SK-N-SH treated with all-trans-retinoic acid at 6 μM for 48 hours (cell line): ENCODE data around the gene CASZ1.

ENCODE experiments used
- ATAC-seq: fragments of 200-7000 bp; cut with Tn5 transposase; 3 replicates; pipeline ENCODE4 v1.9.1; 2020; ENCODE audit warnings: mild to moderate bottlenecking, moderate library complexity
- ARNTL ChIP-seq: fragments of 450-650 bp; formaldehyde crosslinking; IDR thresholded peaks from 2 replicates; pipeline ENCODE4 v1.5.0; 2020; ENCODE audit warnings: low read depth, mild to moderate bottlenecking, moderate library complexity, borderline replicate concordance
- BACH2 ChIP-seq: fragments of 250-450 bp; sonication (Bioruptor Pico); IDR thresholded peaks from 2 replicates; pipeline ENCODE4 v1.9.0; 2021; ENCODE audit warnings: mild to moderate bottlenecking, borderline replicate concordance
- CSDC2 ChIP-seq: fragments of 250-450 bp; sonication (Bioruptor Pico); IDR thresholded peaks from 2 replicates; pipeline ENCODE4 v1.5.0; 2020; ENCODE audit warnings: mild to moderate bottlenecking, moderate library complexity
- ESRRG ChIP-seq: fragments of 250-450 bp; sonication (Bioruptor Pico); IDR thresholded peaks from 2 replicates; pipeline ENCODE4 v1.6.1; 2021; ENCODE audit warnings: mild to moderate bottlenecking
- GLIS3 ChIP-seq: fragments of 250-450 bp; sonication (Bioruptor Pico); IDR thresholded peaks from 2 replicates; pipeline ENCODE4 v1.5.0; 2020; ENCODE audit warnings: mild to moderate bottlenecking, moderate library complexity
- ISL1 ChIP-seq: fragments of 250-450 bp; sonication (Bioruptor Pico); IDR thresholded peaks from 2 replicates; pipeline ENCODE4 v2.1.2; 2022; ENCODE audit warnings: mild to moderate bottlenecking, moderate library complexity
- OSR1 ChIP-seq: fragments of 250-450 bp; sonication (Bioruptor Pico); IDR thresholded peaks from 2 replicates; pipeline ENCODE4 v1.8.0; 2022; ENCODE audit warnings: moderate library complexity, mild to moderate bottlenecking, inconsistent platforms
- PPARA ChIP-seq: fragments of 250-450 bp; sonication (Bioruptor Pico); IDR thresholded peaks from 2 replicates; pipeline ENCODE4 v1.5.0; 2020; ENCODE audit warnings: mild to moderate bottlenecking, borderline replicate concordance
- RARB ChIP-seq: fragments of 250-450 bp; sonication (Bioruptor Pico); IDR thresholded peaks from 2 replicates; pipeline ENCODE4 v1.8.0; 2021; ENCODE audit warnings: mild to moderate bottlenecking, moderate library complexity
- SNAI2 ChIP-seq: fragments of 250-450 bp; sonication (Bioruptor Pico); IDR thresholded peaks from 2 replicates; pipeline ENCODE4 v1.5.0; 2020; ENCODE audit warnings: mild to moderate bottlenecking, moderate library complexity
- TCF4 ChIP-seq: fragments of 250-450 bp; sonication (Bioruptor Pico); IDR thresholded peaks from 2 replicates; pipeline ENCODE4 v1.8.0; 2021; ENCODE audit warnings: mild to moderate bottlenecking, moderate library complexity, borderline replicate concordance
- ZC3H10 ChIP-seq: fragments of 250-450 bp; sonication (Bioruptor Pico); IDR thresholded peaks from 2 replicates; pipeline ENCODE4 v1.5.1; 2021; ENCODE audit warnings: mild to moderate bottlenecking, moderate library complexity
- ZFP3 ChIP-seq: fragments of 250-450 bp; sonication (Bioruptor Pico); IDR thresholded peaks from 2 replicates; pipeline ENCODE4 v1.5.0; 2020; ENCODE audit warnings: mild to moderate bottlenecking, moderate library complexity
- ZFP30 ChIP-seq: fragments of 450-650 bp; formaldehyde crosslinking; IDR thresholded peaks from 2 replicates; pipeline ENCODE4 v1.5.0; 2022; ENCODE audit warnings: mild to moderate bottlenecking, moderate library complexity
- ZNF565 ChIP-seq: fragments of 450-650 bp; formaldehyde crosslinking; conservative IDR thresholded peaks from 2 replicates; pipeline ENCODE4 v1.5.0; 2020; ENCODE audit warnings: low read depth, mild to moderate bottlenecking, moderate library complexity
- ZNF70 ChIP-seq: fragments of 450-650 bp; formaldehyde crosslinking; IDR thresholded peaks from 2 replicates; pipeline ENCODE4 v1.5.0; 2020; ENCODE audit warnings: mild to moderate bottlenecking, moderate library complexity
- ZNF8 ChIP-seq: fragments of 450-650 bp; formaldehyde crosslinking; IDR thresholded peaks from 2 replicates; pipeline ENCODE4 v1.5.0; 2020; ENCODE audit warnings: mild to moderate bottlenecking, moderate library complexity
- TF ChIP-seq, protein P1 (sequence below): fragments of 250-450 bp; sonication (Bioruptor Pico); IDR thresholded peaks from 2 replicates; pipeline ENCODE4 v1.8.0; 2021; ENCODE audit warnings: low read depth, mild to moderate bottlenecking, moderate library complexity, borderline replicate concordance
- TF ChIP-seq, protein P2 (sequence below): fragments of 250-450 bp; sonication (Bioruptor Pico); IDR thresholded peaks from 2 replicates; pipeline ENCODE4 v1.5.1; 2020; ENCODE audit warnings: low read depth, mild to moderate bottlenecking, moderate library complexity
- TF ChIP-seq, protein P3 (sequence below): fragments of 250-450 bp; sonication (Bioruptor Pico); IDR thresholded peaks from 2 replicates; pipeline ENCODE4 v1.5.1; 2021; ENCODE audit warnings: mild to moderate bottlenecking, moderate library complexity
- TF ChIP-seq, protein P4 (sequence below): fragments of 250-450 bp; sonication (Bioruptor Pico); IDR thresholded peaks from 2 replicates; pipeline ENCODE4 v1.8.0; 2020; ENCODE audit warnings: mild to moderate bottlenecking, moderate library complexity, borderline replicate concordance

Gene CASZ1

DNA sequence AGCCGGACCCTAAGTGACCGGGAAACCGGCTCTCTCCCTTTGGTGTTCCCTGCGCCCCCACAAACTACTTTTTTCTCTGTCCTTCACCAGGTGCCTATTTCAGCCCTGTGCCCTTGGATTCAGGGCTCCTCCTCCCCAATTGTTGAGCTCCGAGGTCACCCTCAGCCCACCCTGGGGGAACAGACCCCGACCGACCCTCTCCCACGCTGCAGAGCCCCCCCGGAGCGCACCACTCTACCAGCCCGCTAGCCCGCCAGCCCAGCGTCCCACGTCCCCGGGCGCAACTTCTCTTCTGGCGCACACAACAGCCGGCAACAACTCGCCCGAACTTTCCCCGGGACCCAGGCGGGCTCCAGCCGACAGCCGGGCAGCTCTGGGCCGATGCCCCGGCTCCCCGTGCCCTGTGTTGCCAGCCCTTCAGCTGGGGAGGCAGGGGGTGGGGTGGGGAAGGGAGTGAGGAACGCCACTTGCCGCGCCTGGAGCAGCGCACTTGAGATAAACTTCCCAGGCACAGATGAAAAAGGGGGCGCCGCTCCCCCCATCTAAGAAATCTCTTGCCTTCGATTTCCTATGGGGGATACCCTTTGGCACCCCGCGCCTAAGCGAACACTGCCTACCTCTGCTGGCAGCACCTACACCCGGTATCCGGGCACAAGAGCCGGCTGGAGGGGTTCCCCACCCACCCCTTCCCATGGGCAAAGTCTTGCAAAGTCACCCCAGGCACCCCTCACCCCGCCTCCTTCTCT is 997 bp downstream of the CASZ1 start:
- TF ChIP-seq, protein P1, sequence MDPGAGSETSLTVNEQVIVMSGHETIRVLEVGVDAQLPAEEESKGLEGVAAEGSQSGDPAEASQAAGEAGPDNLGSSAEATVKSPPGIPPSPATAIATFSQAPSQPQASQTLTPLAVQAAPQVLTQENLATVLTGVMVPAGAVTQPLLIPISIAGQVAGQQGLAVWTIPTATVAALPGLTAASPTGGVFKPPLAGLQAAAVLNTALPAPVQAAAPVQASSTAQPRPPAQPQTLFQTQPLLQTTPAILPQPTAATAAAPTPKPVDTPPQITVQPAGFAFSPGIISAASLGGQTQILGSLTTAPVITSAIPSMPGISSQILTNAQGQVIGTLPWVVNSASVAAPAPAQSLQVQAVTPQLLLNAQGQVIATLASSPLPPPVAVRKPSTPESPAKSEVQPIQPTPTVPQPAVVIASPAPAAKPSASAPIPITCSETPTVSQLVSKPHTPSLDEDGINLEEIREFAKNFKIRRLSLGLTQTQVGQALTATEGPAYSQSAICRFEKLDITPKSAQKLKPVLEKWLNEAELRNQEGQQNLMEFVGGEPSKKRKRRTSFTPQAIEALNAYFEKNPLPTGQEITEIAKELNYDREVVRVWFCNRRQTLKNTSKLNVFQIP (CRISPR knock-in tag): no peak
- TF ChIP-seq GLIS3 (CRISPR knock-in tag) (no peak), TCF4 (CRISPR knock-in tag) (no peak), ZFP30 (no peak), OSR1 (CRISPR knock-in tag) (no peak), SNAI2 (CRISPR knock-in tag) (no peak), ARNTL (CRISPR knock-in tag) (no peak), ZNF565 (no peak), ESRRG (no peak), ZNF8 (CRISPR knock-in tag) (no peak), ZC3H10 (CRISPR knock-in tag) (no peak), ISL1 (CRISPR knock-in tag) (no peak), ZNF70 (no peak), RARB (no peak), BACH2 (CRISPR knock-in tag) (no peak), PPARA (CRISPR knock-in tag) (no peak), ZFP3 (CRISPR knock-in tag) (no peak)
- TF ChIP-seq, protein P2, sequence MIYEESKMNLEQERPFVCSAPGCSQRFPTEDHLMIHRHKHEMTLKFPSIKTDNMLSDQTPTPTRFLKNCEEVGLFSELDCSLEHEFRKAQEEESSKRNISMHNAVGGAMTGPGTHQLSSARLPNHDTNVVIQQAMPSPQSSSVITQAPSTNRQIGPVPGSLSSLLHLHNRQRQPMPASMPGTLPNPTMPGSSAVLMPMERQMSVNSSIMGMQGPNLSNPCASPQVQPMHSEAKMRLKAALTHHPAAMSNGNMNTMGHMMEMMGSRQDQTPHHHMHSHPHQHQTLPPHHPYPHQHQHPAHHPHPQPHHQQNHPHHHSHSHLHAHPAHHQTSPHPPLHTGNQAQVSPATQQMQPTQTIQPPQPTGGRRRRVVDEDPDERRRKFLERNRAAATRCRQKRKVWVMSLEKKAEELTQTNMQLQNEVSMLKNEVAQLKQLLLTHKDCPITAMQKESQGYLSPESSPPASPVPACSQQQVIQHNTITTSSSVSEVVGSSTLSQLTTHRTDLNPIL (CRISPR knock-in tag): no peak
- TF ChIP-seq, protein P3, sequence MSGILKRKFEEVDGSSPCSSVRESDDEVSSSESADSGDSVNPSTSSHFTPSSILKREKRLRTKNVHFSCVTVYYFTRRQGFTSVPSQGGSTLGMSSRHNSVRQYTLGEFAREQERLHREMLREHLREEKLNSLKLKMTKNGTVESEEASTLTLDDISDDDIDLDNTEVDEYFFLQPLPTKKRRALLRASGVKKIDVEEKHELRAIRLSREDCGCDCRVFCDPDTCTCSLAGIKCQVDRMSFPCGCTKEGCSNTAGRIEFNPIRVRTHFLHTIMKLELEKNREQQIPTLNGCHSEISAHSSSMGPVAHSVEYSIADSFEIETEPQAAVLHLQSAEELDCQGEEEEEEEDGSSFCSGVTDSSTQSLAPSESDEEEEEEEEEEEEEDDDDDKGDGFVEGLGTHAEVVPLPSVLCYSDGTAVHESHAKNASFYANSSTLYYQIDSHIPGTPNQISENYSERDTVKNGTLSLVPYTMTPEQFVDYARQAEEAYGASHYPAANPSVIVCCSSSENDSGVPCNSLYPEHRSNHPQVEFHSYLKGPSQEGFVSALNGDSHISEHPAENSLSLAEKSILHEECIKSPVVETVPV: no peak
- TF ChIP-seq, protein P4, sequence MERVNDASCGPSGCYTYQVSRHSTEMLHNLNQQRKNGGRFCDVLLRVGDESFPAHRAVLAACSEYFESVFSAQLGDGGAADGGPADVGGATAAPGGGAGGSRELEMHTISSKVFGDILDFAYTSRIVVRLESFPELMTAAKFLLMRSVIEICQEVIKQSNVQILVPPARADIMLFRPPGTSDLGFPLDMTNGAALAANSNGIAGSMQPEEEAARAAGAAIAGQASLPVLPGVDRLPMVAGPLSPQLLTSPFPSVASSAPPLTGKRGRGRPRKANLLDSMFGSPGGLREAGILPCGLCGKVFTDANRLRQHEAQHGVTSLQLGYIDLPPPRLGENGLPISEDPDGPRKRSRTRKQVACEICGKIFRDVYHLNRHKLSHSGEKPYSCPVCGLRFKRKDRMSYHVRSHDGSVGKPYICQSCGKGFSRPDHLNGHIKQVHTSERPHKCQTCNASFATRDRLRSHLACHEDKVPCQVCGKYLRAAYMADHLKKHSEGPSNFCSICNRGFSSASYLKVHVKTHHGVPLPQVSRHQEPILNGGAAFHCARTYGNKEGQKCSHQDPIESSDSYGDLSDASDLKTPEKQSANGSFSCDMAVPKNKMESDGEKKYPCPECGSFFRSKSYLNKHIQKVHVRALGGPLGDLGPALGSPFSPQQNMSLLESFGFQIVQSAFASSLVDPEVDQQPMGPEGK (CRISPR knock-in tag): no peak
- ATAC-seq: peak; percentile 34

DNA sequence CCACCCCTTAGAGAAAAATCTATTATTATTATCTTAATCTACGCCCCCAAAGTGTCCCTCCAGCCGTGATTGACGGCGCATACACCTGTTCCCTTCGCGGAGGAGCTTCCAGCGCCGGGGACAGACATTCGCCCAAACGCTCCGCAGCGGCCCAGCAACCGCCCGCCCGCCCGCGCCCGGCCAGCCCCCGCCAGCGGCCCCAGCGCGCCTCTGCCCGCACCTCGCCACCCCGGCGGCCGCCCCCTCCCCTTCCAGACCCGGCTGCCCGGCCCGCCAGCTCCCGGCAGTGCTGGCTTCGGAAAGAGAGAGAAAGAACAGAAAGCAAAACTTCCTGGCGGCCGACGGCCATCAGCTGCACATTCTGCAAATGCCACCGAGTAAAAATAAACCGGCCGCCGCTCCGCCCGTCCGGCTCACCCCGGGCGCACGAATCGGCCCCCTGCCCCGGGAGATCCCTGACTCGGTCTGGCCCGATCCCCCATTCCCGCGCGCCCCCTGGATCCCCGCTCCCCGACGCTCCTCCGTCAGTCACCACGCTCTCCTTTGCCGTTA is 1.6 kb downstream of the CASZ1 start:
- TF ChIP-seq SNAI2 (CRISPR knock-in tag) (no peak), CSDC2 (CRISPR knock-in tag) (no peak), BACH2 (CRISPR knock-in tag) (no peak), ZNF565 (no peak), RARB (no peak), PPARA (CRISPR knock-in tag) (no peak), OSR1 (CRISPR knock-in tag) (no peak), ZC3H10 (CRISPR knock-in tag) (no peak)
- TF ChIP-seq, protein P2 (CRISPR knock-in tag): no peak
- TF ChIP-seq, protein P3: no peak
- TF ChIP-seq, protein P1 (CRISPR knock-in tag): no peak
- TF ChIP-seq, all 23 proteins: peak for 0
- peak; percentile 3; the same call in 2 of the 3 replicates for ATAC-seq
